Medulla oblongata (tissue), 1 donor: Measurements from ENCODE around the gene CUX1.
A peak's percentile ranks its signal among the peaks of the same experiment; 100 is the strongest.
"Not testable (repeated sequence)": the region's sequence is repeated elsewhere in the genome, so short reads cannot be mapped to it uniquely, and the experiment has no call there.

ENCODE experiments used
- DNase-seq: peaks from one replicate; pipeline ENCODE4 v3.0.0-alpha.2; 2015; ENCODE audit errors: extremely low spot score

The CUX1 gene

DNA sequence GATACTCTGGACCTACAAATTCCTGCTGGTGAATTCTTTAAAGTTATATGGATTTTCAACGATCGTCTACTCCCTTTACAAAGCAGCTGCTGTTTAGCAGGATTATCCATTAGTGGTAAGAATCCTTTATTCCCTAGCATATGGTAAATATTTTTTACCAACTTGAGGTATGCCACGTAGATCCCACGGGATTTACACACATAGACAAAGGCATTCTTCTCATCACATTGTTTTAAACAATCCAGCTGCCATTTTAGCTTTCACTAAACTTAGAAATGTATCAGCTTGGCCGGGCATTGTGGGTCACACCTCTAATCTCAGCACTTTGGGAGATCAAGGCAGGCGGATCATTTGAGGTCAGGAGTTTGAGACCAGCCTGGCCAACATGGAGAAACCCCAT, 321.2 kb downstream of the CUX1 start:
- no peak for DNase-seq

DNA sequence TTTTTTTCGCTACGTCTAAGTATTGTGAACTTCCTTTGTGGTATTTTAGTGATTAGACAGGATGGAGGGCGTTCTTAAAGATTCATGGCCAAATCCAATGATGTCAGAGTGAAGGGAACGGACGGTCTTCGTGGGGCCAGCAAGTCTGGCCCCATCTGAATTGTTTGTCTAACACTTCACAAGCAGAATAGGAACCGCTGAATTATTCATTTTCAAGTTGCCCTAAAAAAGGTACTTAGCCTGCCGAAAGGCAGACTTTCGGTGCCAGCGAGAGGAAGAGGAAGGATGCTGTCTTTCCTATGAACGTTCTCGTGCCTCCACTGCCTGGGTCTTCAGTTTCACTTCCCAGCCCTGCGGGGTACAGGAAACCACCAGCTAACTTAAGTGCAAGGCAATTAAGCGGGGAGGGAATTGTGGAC, 323.5 kb downstream of the CUX1 start:
- DNase-seq: peak; percentile 75

DNA sequence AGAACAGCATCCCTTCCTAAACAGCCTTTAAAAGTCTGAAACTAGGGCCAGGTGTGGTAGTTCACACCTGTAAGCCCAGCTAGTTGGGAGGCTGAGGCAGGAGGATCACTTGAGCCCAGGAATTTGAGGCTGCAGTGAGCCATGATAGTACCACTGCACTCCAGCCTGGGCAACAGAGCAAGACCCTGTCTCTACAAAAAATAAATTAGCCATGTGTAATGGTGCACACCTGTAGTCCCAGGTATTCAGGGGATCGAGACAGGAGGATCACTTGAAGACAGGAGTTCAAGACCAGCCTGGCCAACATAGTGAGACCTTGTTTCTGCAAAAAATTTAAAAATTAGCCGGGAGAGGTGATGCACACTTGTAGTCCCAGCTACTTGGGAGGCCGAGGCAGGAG, 325.0 kb downstream of the CUX1 start:
- not testable (repeated sequence) for DNase-seq

DNA sequence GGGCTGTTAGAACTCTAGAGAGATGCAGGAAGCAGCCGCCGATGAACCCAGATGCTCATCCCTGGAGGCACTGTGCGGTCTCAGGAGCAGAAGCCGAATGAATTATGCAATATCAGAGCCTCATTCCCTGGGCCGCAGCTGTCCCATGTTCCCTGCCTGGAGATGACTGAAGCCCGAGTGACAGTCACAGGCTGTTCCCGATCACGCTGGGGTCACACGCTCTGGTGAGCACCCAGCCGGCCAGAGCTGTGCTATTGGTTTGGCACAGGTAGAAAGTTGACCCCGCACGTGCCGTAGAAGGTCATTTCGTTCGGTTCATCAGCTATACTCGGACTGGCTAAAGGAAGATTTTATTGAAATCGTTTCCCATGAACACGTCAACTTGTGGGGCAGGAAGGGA, 328.7 kb downstream of the CUX1 start:
- DNase-seq: peak; percentile 45

DNA sequence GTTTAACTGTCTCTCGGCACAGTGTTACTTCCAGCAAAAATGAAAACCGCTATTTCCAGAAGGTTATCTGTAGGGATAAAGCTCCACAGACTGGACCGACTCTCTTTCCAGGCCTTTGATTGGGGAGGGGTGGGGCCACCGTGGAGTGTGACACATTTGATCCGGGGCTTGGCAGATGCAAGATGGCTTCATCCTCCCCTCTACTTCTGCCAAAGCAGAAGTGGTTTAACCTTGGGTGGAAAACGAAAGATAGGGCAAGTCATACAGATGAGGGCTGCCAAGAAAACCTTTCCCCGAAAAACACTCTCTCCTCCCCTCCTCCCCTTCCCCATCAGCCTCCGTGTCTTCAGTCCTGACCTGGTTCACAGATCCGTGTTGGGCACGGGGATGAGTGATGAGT, 329.6 kb downstream of the CUX1 start:
- DNase-seq: no peak

GRCh38 chr7:102148799-102149198, 331.4 kb downstream of the CUX1 start:
- DNase-seq: no peak

DNA sequence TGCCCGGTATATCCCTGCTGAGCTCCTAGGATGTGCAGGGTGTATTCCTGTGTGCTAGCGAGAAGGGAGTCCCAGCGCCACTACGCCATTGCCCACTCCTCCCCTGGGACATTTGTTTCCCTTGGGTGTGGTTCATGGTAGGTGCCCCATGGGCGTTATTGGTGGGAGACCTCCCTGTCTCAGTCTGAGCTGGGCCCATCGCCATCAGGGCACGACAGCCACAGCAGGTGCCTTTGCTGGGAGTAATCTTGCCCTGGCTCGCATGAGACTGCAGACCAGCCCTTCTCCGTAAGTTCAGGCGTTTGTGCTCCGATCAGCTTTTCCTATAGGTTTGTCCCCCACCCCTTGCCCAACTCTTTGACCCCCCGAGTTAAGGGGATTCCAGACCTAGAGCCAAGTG, 332.0 kb downstream of the CUX1 start:
- DNase-seq: no peak

GRCh38 chr7:102150266-102150665, 332.8 kb downstream of the CUX1 start:
- no peak for DNase-seq

DNA sequence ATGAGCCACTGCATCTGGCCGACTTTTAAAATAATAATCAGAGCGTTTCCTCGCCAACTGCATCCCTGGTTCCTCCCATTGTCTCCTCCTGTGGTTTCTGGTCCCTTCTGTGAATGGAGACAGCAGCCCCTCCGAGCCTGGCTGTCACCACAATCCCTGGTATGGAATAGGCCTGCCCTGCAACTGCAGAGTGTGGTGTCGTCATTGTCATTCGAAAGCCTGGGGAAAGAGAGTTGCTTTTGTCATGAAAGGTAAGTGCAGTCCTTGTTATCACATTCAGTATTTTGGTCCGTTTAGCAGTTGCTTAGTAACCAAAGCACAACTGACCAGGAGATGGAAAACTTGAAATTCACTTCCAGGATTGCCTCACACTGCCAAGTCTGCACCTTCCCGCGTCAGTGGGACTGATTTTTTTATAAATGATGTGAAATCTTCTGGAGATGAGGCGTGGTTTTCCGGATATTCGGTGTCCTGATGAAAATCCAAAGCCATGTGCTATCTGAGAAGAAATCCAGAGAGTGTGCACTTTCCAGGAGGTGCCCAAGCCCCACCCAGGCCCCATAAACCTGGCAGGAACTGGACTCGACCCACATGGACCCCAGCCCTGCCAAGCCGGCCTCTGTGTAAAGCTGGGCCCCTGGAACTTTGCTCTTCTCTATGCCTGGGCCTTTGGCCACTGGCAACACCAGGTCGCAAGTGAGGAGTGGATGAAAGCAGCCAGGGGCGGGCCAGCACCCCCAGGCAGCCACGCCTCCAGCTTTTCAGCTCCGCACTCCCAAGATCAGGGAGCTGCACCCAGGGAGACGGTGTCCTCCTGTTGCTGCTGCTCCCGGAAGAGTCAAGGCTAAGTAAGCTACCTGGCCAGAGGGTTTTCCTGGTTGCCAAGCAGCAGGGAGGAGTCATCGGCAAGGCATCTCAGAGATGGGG, 335.5 kb downstream of the CUX1 start:
- DNase-seq: no peak

DNA sequence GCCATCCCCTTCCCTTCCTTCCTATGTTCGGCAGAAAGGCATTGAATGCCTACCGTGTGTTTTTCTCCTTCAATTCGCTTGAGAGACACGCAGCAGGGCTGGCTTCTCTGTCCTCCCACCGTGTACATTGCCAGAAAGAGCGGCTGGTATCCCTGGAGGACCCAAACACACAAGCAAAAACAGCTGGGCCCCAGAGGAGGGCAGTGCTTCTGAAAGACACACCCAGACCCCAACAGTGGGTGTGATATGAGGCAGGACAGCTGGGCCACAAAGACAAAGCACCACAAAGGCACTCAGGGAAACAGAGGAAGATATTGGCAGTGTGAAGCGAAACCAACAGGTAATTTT, 336.1 kb downstream of the CUX1 start:
- no peak for DNase-seq

DNA sequence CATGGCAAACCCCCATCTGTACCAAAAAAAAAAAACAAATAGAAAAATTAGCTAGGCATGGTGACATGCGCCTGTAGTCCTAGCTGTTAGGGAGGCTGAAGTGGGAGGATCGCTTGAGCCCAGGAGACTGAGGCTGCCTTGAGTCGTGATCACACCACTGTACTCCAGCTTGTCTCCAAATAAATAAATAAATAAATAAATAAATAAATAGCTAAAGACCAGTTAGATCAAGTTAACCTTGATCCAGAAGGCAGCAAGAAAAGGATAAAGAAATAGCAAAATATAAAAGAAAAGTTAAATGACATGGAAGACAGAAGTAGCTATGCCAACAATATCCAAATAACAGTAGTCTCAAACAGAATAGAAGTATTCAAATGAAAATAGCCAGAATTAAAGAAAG, 337.0 kb downstream of the CUX1 start:
- DNase-seq: no peak

DNA sequence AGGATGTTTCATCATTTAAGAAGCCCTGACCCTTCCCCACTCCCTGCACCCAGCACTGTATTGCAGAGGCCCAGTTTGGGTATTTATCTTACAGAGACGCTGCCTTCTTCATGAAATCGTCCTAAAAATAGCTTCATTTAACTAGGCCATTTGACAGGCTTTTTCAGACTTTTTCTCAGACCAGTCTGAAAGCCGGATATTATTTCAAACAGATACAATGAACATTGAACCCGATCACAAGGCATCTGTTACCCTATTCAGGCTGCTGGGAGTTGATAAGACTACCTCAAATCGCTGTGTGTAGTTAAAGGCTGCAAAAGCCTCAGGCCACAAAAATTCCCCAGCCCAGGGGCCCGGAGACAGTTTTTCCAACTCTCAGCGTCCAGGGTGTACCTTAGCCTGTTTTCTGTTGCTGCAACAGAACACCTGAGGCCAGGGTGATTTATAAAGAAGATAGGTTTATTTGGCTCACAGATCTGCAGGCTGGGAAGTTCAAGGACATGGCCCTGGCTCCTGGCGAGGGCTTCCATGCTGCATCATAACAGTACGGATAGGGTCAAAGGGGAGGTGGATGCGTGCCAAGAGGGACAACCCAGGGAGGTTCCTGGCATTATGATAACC, 338.5 kb downstream of the CUX1 start:
- DNase-seq: no peak

DNA sequence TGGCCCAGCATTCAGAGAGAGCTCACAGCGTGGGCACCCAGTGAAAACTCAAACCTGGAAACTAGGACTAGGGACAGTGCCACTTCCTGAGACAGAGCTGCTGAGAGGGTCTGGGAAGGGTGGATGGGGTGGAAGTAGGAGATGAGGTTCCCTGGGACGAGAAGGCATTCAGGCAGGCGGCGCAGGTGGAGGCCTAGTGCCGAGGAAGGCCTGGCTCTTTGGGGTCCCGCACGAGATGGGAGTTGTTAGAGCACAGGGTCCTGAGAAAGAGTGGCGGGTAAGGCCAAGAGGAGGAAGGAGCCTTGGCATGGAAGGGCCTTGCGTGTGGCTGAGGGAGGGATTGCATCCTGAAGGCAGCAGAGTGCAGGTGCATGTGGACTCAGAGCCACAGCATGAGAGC, 339.4 kb downstream of the CUX1 start:
- no peak for DNase-seq

DNA sequence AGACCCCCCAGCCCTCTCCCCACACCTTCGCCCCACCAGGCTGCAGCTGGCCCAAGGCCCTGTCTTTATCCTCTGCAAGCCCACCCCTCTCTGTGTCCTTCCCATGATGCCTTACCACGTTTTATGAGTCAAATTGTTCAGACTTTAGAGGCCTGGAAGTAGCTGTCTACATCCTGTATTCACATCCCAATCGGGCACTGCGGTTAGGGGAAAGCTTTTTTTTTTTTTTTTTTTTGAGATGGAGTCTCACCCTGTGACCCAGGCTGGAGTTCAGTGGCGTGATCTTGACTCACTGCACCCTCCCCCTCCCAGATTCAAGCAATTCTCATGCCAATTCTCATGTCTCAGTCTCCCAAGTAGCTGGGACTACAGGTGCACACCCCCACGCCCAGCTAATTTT, 347.7 kb downstream of the CUX1 start:
- DNase-seq: no peak

GRCh38 chr7:102167254-102167653, 349.8 kb downstream of the CUX1 start:
- no peak for DNase-seq

- no peak for DNase-seq
These were observed 352.4 kb downstream of the CUX1 start for GRCh38 chr7:102169651-102170392.

DNA sequence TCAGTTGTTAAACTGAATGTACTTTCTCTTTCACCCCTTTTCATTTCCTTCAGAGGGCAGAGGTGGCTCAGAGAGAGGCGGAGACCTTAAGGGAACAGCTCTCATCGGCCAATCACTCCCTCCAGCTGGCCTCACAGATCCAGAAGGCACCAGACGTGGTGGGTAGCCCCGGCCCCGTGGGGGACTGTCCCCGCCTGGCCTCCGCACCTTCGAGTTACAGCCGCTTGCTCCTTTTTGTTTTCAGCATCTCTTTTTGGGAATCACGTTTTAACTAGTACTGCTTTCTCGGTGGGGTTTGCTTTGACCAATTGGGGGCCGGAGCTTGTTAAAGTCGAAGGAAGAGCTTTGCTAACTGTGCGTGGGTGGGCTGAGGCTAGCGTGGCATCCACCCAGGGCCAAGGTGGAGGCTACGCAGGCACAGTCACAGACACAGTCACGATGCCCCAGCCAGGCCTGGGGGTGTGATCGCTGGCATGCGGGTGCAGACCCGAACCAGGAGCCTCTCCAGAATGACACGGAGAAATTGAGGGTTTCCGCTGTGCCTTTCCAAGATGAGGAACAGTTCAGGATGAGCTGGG, 353.1 kb downstream of the CUX1 start:
- DNase-seq: peak; percentile 19

- no peak for DNase-seq
These were observed 356.2 kb downstream of the CUX1 start for GRCh38 chr7:102173669-102174068.

GRCh38 chr7:102175423-102176170, 358.2 kb downstream of the CUX1 start:
- DNase-seq: peak; percentile 73

GRCh38 chr7:102178410-102178809, 361.0 kb downstream of the CUX1 start:
- no peak for DNase-seq

DNA sequence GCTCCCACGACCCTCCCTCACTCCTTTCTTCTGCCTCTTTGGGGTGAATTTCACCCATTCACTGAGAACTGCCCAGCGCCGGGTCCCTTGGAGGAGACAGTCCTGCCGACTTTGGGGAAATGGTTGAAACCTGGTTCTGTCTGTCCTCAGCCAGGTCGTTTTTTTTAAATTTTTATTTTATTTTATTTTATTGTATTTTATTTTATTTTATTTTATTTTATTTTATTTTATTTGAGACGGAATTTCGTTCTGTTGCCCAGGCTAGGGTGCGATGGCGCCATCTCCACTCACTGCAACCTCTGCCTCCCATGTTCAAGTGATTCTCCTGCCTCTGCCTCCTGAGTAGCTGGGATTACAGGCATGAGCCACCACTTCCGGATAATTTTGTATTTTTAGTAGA, 363.3 kb downstream of the CUX1 start:
- no peak for DNase-seq

DNA sequence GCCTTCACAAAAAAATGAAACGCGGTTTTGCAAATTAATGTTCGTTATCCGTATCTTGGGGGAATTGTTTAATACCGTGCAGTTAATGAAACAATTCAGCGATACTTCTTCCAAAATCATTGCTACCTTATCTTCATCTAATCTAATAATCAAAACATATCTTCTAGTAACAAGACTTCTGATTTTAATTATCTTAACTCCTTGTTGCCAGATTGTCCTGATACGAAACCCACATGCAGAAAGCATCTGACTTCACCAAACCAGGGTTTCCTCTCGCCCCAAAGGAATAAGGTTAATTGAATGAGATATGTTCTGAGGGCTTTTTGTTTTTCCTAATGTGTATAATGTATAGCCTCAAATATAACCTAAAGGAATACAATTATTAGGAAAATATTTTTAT, 364.1 kb downstream of the CUX1 start:
- DNase-seq: no peak
